Posterior vena cava (tissue), 2 donors: ENCODE data around the gene SLC25A13. TPM values are rescaled to one million over a fixed set of nuclear protein-coding genes. Genes with fewer than 3 reads are reported as not detected.

Experiments used
- DNase-seq: peaks from one replicate; pipeline ENCODE4 v3.0.0-alpha.2; 2020; ENCODE audit warnings: low spot score
- intact Hi-C, 2 donors: fragments of 100-400 bp; cut with DNase I; formaldehyde crosslinking; loops; one replicate each; pipeline versions ENCODE4 v1.14.1 to v1.14.2; 2022 to 2023
- microRNA-seq, 2 donors: library from miRNA; unstranded; fragments of <30 nt; microRNA quantifications; one replicate each; pipeline ENCODE4 v1.2.0, GENCODE V29; 2020 to 2021; ENCODE audit warnings: borderline microRNAs expressed in 2 of 2
- total RNA-seq, 2 donors: library from RNA; stranded (reverse); fragmentation: NEBNext Ultra II Directional; extraction: Animal tissue kit (Norgen Biotek cat#: 25700); gene quantifications; one replicate each; pipeline ENCODE4 v1.2.1, GENCODE V29; 2021
- donor health status: DM: yes; HTN: yes; CAD: no.
- donor health status: DM: yes; HTN: yes; CAD: no.

SLC25A13 gene
- total RNA-seq, 2 donors from 2014 or later = 26.4 to 27.3 TPM

DNA sequence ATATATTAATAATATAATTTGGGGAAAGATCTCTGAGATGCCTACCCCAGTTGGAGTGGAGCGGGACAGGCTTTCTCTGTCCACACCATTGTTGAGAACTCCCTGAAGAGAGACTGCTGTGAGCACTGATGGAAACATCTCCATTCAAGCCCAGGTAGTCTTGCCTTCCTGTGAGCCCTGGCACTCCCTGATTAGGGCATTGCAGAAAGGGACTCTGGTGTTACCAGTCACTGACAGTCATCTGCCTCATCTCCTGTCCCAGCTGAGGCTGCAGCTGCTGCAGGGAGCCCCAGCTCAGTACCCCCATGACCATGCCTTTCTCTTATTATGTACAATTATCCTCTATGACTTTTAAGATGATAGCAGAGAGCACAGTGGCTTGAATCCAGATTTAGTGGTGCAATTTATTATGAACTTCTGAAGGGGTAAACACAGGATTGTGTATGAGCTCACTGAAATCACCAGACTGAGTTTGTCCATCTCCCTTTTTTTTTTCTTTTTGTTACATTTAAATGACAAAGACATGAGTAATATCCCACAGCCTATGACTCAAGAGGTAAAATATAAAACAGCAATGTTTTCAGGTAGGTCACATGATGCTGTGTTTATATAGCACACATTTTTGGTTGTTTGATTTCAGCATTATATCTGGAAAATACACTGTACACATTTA is 236.9 kb downstream of the SLC25A13 start:
- intact Hi-C loops = no loop called here

DNA sequence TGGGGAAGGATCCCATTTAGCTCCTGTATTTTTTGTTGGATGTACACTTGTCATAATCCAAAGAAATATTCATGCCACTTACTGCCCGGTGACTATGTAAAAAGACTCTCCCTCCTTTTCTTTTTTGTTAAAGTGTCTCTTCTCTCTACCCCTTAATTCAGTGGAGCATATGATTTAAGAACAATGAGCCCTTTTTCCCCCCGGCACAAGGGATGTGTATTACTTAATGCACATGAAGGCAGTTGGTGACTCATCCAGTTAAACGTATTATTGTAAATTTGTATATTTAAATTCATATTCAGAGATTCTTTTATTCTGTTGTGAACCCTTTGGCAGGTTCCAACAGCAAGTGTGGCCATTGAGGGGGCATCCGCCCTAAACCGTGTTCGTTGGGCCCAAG is 241.9 kb downstream of the SLC25A13 start:
- intact Hi-C loops = no loop called here
- no peak for DNase-seq

More for the DNA sequence above, 236.9 kb downstream of the SLC25A13 start:
- DNase-seq = no peak

GRCh38 chr7:96076350-96076707 is 245.6 kb downstream of the SLC25A13 start:
- intact Hi-C loops = loop anchor here in 1 of 2 donors (5.0 kb wide), 1 partner anchor 951 kb away; no protein-coding TSS in a partner anchor
- no peak for DNase-seq

- intact Hi-C loops = loop anchor here in 1 of 2 donors (5.0 kb wide), 1 partner anchor 952 kb away; no protein-coding TSS in a partner anchor
- peak; percentile 87 for DNase-seq
Observed at GRCh38 chr7:96075510-96076349, 246.2 kb downstream of the SLC25A13 start.

DNA sequence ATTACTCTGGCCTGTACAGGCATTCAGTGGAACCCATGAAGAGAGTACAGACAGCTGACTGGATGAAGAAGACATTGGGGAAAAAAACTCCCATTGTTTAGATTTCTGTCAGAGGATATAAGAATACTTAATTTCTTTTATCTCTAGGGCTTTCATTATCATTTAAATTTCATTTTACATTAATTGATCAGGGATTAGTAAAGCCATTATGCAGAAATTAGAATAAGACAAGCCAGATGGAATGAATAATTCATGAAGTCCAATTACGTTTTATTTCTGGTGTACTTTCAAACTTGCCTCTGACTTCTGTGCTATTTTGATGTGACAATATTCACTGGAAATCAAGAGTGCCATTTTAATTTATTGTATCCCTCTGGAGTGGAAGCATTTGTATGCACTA is 247.0 kb downstream of the SLC25A13 start:
- intact Hi-C loops = loop anchor here in 1 of 2 donors (5.0 kb wide), 1 partner anchor 952 kb away; no protein-coding TSS in a partner anchor
- no peak for DNase-seq

Small RNAs within 50 kb of the gene (microRNA-seq; reads per million reads assigned to microRNA genes)
- gene MIR591 = 0 reads per million in 2 donors
